HG02623 (cell line): Measurements from ENCODE around the gene NEURL3.

ENCODE experiments used
- ATAC-seq: cut with Tn5 transposase; IDR thresholded peaks from one replicate; pipeline ENCODE4 v1.9.1; 2021; ENCODE audit warnings: moderate library complexity; ENCODE audit not compliant: unreplicated experiment

NEURL3 gene

DNA sequence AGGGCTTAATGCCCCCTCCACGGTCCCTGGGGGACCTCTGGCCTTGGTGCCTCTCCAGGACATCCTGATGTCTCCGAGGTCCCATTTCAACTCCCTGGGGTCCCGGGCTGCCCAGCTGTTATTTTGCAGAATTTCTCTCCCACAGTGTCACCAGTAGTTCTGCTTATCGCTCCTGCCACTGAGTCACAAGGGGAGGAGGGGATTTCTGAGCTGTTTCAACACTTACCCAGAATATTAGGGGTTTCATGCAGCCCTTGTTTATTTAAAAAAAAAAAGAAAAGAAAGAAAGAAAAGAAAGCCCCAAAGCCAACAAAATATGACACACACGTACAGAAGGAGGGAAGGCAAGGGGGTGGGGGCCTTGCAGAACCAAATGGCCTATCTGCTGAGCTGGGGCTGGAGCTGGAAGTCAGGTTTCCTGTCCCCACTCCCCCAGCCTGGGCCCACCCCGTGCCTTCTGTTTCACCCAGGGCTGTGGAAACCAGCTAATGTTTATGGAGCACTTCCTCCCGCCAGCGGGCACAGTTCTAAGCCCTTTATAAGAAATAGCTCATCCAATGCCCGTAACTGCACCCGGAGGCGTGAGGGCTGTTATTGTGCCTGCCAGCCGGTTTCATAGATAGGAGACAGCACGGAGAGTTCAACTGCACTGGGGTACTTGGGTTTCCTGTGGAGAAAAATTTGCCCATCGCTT, 23.0 kb upstream of the NEURL3 start:
- ATAC-seq: no peak

- peak; percentile 31 for ATAC-seq
Measured at GRCh38 chr2:96527286-96528005, 22.3 kb upstream of the NEURL3 start.

- no peak for ATAC-seq
Measured at GRCh38 chr2:96526615-96527285, 21.6 kb upstream of the NEURL3 start.

DNA sequence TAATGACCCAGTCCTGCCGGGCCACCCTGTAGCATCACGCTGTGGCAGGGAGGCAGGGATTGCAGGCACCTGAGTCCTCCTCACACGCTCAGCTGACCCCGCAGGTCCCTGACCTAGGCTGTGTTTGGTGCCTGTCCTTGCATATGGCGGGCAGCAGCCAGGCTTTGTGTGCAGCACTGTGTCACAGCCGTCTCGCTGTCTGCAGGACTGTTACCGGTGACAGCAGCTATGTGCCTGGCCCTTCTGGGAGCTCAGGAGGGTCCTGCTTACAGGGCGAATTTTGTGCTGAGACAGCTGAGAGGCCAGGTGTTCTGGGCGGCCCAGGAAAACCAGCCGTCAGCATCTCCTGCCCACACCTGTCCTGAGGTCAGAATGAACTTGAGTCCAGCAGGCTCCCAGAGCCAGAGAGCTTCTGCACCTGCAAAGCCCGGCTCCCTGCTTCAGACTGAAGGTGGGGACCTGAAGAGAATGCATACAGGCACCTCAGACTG, 21.0 kb upstream of the NEURL3 start:
- ATAC-seq: no peak

- ATAC-seq: no peak
Measured at GRCh38 chr2:96525211-96525507, 20.0 kb upstream of the NEURL3 start.

DNA sequence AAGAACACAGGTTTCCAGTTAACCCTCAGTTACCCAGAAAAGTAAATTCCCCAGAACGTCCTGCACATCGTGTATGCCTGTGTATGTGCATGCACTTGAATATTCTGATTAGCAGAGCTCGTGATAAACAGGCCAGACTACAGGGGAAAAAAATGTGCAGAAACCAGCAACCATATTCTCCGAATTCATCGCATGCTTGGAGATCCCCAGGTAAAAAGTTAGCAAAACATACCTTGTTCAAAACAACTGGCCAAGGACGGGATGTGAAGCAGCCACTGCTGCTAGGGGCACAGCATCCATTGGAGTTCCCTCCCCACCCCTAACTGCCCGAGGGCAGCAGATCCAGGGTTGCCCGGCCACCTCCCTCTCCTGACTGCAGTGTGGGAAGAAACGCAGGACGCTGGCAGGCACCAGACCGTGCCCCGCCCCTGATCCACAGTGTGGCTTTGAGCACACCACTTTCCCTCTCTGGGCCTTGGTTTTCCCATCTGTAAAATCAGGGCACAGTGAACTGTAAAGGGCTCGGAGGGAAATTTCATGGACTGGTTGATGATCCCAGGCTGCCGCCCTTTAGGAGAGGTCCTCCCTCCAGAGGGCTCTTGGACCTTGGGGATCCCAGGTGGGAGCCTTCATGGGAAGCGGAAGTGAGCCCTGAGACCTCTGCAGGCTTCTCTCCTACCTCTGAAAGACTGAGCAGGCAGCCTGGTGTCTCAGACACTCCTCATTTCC, 19.5 kb upstream of the NEURL3 start:
- ATAC-seq: no peak

- no peak for ATAC-seq
Measured at GRCh38 chr2:96523659-96524481, 18.7 kb upstream of the NEURL3 start.

DNA sequence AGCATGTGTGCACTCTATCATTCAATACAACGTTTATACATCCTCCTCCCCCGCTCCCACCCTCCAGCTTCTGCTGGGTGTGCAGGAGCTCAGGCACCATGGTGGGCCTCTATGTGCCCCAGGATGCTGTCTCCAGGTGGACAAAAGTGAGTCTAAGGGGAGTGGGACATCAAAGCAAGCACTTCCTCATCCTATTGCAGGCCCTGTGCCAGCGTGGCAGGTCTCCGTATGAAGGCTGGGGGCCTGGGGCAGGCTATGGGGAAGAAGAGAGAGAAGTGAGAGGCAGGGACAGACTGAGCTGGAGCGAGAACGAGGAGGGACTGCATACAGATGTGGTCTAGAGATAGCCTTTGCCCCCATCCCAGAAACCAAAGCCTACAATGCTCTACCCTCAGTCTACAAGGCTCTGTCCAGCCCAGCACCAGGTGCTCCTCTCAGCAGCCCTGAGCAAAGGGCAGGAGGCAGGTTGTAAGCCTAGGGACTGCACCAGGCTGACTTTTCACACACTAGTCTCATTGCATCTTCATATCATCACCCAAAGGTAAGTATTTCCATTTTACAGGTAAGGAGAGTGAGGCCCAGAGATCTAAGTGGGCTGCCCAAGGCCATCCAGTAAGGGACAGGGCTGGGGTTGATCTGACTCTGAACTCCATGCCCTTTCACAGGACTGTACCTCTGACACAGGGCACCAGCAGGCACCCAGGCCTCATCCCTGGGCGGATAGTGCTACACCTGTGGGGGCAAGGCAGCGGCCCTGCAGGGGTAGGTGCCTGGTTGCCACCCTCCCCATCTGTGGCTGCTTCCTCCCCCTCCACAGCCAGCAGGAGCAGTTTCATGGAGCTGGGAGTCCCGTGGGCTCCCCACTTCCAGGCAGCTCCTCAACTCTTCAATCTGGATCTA, 17.4 kb upstream of the NEURL3 start:
- ATAC-seq: no peak

DNA sequence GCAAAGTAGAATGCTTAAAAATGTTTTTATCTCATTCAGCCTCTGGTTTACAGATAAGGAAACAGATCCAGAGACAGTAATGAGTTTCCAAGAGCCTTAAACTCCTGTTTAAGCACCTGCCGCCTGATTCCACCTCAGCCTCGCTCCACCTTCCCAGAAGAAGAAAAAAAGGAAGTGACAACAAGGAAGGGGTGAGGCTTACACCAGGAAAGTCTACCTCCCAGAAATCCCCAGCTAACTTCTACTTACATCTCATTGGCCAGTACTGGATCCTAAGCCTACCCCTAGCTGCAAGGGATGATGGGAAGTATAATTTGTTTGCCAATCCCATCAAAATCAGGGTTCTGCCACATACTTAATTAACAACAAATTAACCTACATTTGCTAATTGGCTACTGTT, 16.1 kb upstream of the NEURL3 start:
- no peak for ATAC-seq

DNA sequence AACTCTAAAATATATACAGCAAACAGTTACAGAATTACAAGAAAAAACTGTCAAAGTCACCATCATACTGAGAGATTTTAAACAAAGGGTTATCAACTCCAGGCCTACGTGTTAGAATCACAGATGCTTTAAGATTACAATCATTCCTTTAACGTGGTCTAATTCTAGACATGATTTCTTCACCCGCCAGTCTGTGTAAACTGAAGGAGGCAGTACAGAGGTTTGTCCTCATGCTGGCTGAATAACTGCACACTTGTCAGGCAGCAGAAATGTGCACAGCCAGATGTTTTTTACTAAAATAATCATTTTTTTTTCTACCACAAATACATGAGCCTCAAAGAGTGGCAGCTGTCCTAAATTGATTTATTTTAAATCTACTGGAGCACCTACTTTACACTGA, 15.5 kb upstream of the NEURL3 start:
- ATAC-seq: no peak

DNA sequence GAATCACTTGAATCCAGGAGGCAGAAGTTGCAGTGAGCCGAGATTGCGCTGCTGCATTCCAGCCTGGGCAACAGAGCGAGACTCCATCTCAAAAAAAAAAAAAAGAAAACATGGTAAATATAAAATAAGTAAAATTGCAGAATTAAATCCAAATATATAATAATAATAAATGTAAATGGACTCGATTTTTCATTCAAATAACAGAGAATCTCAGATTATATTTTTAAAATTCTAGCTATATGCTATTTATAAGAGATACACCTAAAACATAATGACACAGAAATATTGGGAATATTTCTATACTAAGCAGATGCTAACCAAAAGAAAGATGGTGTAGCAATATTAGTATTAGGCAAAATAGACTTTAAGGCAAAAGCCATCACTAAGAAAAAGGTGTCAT, 15.1 kb upstream of the NEURL3 start:
- no peak for ATAC-seq

DNA sequence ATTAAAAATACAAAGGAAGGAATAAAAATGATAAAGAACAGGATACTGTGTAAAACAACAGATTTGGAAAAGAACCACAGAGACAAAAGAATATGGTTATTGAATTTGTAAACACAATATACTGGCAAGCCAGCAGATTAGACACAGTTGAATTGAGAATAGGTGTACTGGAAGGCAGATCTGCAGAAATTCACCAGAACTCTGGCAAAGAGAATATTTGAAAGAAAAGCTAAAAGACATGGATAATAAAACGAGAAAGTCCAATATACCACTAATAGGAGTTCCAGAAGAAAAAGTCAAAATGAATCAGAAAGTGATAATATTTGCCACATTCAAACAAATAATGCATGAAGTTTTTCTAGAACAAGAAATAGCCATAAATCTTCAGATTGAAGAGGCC, 11.9 kb upstream of the NEURL3 start:
- ATAC-seq: no peak

DNA sequence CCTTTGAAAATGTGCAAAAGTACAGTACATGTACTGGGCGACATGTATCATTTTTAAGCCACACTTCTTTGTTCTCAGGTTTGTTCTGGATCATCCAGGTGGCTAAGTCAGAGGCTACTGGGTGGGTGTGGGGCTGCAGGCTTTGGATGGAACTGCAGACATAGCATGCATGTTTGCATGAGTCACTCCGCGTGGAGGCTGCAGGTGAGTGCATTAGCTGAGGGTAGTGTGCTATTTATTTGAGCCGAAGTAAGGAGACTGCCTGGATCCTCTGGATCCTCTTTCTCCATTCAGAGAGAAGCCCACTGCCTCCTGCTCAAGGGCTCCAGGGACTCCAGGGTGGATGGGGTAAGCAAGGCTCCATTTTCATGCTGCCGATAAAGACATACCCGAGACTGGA, 9.4 kb upstream of the NEURL3 start:
- ATAC-seq: no peak

DNA sequence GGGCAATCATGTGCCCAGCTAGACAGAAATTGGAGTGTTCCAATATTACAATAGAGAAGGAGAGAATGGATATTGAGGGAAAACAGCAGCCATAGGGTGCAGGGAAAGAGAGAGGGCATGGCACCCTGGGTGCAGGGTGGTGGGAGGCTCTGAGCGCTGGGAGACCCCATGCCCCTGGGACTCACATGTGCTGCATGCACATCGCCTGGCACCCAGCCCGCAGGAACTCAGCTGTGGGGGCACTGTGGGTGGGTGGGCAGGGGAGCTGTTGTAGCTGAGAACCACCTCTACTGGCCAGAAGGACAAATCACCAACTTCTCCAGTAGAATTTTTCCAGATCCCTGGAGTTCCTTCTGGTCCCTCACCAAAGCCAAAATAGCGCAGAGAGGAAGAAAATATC, 7.2 kb upstream of the NEURL3 start:
- no peak for ATAC-seq

GRCh38 chr2:96511851-96512250, 6.7 kb upstream of the NEURL3 start:
- no peak for ATAC-seq

GRCh38 chr2:96510931-96511595, 5.9 kb upstream of the NEURL3 start:
- ATAC-seq: no peak

GRCh38 chr2:96509847-96510230, 4.7 kb upstream of the NEURL3 start:
- ATAC-seq: no peak

GRCh38 chr2:96509114-96509846, 4.1 kb upstream of the NEURL3 start:
- peak; percentile 67 for ATAC-seq
